ENCODE results near the gene UGDH. TPM values are rescaled to one million over a fixed set of nuclear protein-coding genes. Genes with fewer than 3 reads are reported as not detected.
"Not testable (repeated sequence)": the region's sequence is repeated elsewhere in the genome, so short reads cannot be mapped to it uniquely, and the experiment has no call there.

The UGDH gene
- total RNA-seq, 3 donors from 2014 or later = 68.3 to 134 (median 74.9) TPM

GRCh38 chr4:39514888-39515401, 12.3 kb downstream of the UGDH start:
- Histone ChIP-seq H3K4me3 (no peak overlapping the region), H3K36me3 (no peaks in the 10 kb centered on the region), H3K9me3 (no peaks in the 10 kb centered on the region), H3K27me3 (no peaks in the 10 kb centered on the region), H3K27ac (no peak overlapping the region), H3K4me1 (no peaks in the 10 kb centered on the region)
- intact Hi-C loops (cut with DNase I; ENCODE audit: low total_unique reads) = no loop called here
- DNase-seq (ENCODE audit: low spot score in 2 of 2) = no peak
- TF ChIP-seq POLR2AphosphoS5 (IDR thresholded peaks at IDR 0.05) (no peak), POLR2A (IDR thresholded peaks at IDR 0.05) (no peak), CTCF (IDR thresholded peaks at IDR 0.05) (no peak)

GRCh38 chr4:39514266-39514665, 13.0 kb downstream of the UGDH start:
- H3K9me3 ChIP-seq; intact Hi-C loops (cut with DNase I; ENCODE audit: low total_unique reads); H3K4me3 ChIP-seq; H3K27me3 ChIP-seq; H3K27ac ChIP-seq; H3K36me3 ChIP-seq; DNase-seq (ENCODE audit: low spot score in 2 of 2); H3K4me1 ChIP-seq: not testable (repeated sequence)

GRCh38 chr4:39510348-39510929, 16.8 kb downstream of the UGDH start:
- no peak for TF ChIP-seq POLR2AphosphoS5 (IDR thresholded peaks at IDR 0.05)
- TF ChIP-seq POLR2A (IDR thresholded peaks at IDR 0.05) = no peak
- no peak for TF ChIP-seq CTCF (IDR thresholded peaks at IDR 0.05)
- Histone ChIP-seq H3K4me3 (no peak overlapping the region), H3K27me3 (no peaks in the 10 kb centered on the region), H3K27ac (no peak overlapping the region), H3K36me3 (no peaks in the 10 kb centered on the region), H3K4me1 (no peaks in the 10 kb centered on the region), H3K9me3 (no peaks in the 10 kb centered on the region)
- no peak for DNase-seq (ENCODE audit: low spot score in 2 of 2)
- intact Hi-C loops (cut with DNase I; ENCODE audit: low total_unique reads) = no loop called here

GRCh38 chr4:39505581-39505980, 21.7 kb downstream of the UGDH start:
- no peaks in the 10 kb centered on the region for H3K9me3 ChIP-seq
- no peak overlapping the region for H3K27ac ChIP-seq
- TF ChIP-seq POLR2A (IDR thresholded peaks at IDR 0.05) (no peak), POLR2AphosphoS5 (IDR thresholded peaks at IDR 0.05) (no peak), CTCF (IDR thresholded peaks at IDR 0.05) (no peak)
- DNase-seq (ENCODE audit: low spot score in 2 of 2) = no peak
- peaks cover 13% of the 10 kb centered on the region for H3K36me3 ChIP-seq
- H3K27me3 ChIP-seq = no peaks in the 10 kb centered on the region
- H3K4me3 ChIP-seq = no peak overlapping the region
- intact Hi-C loops (cut with DNase I; ENCODE audit: low total_unique reads) = no loop called here
- H3K4me1 ChIP-seq = no peaks in the 10 kb centered on the region

- peaks cover 13% of the 10 kb centered on the region for H3K36me3 ChIP-seq
Measured at GRCh38 chr4:39504538-39504937, 22.7 kb downstream of the UGDH start.

GRCh38 chr4:39502664-39503035, 24.6 kb downstream of the UGDH start:
- intact Hi-C loops (cut with DNase I; ENCODE audit: low total_unique reads); DNase-seq (ENCODE audit: low spot score in 2 of 2); H3K9me3 ChIP-seq; H3K4me1 ChIP-seq; H3K27me3 ChIP-seq; H3K27ac ChIP-seq; H3K4me3 ChIP-seq: not testable (repeated sequence)
- peaks cover 13% of the 10 kb centered on the region for H3K36me3 ChIP-seq

More at GRCh38 chr4:39504538-39504937, 22.7 kb downstream of the UGDH start:
- intact Hi-C loops (cut with DNase I; ENCODE audit: low total_unique reads) = no loop called here
- H3K4me3 ChIP-seq = no peak overlapping the region
- H3K27ac ChIP-seq = no peak overlapping the region
- H3K27me3 ChIP-seq = no peaks in the 10 kb centered on the region
- H3K4me1 ChIP-seq = no peaks in the 10 kb centered on the region
- TF ChIP-seq CTCF (IDR thresholded peaks at IDR 0.05) = no peak
- no peak for TF ChIP-seq POLR2A (IDR thresholded peaks at IDR 0.05)
- TF ChIP-seq POLR2AphosphoS5 (IDR thresholded peaks at IDR 0.05) = no peak
- no peak for DNase-seq (ENCODE audit: low spot score in 2 of 2)
- no peaks in the 10 kb centered on the region for H3K9me3 ChIP-seq

Data from breast epithelium (tissue), 4 donors.